ENCODE data around the gene BPTF. TPM values are rescaled to one million over a fixed set of nuclear protein-coding genes. Genes with fewer than 3 reads are reported as not detected.
"Not testable (repeated sequence)": the region's sequence is repeated elsewhere in the genome, so short reads cannot be mapped to it uniquely, and the experiment has no call there.

Gene BPTF
- total RNA-seq, 2 experiments from 2014 or later = 69.7 to 77.0 TPM

GRCh38 chr17:68018493-68018892 is 193.2 kb downstream of the BPTF start:
- not testable (repeated sequence) for H3K9me3 Mint-ChIP-seq, H3K36me3 Mint-ChIP-seq, DNase-seq, H3K27ac Mint-ChIP-seq, H3K4me3 Mint-ChIP-seq, H3K27me3 Mint-ChIP-seq
- peaks cover 15% of the 10 kb centered on the region for H3K4me1 Mint-ChIP-seq

- no peak for DNase-seq
- H3K4me1 Mint-ChIP-seq = peaks cover 15% of the 10 kb centered on the region
- peaks cover 5% of the 10 kb centered on the region for H3K27me3 Mint-ChIP-seq
- no peak overlapping the region for H3K4me3 Mint-ChIP-seq
- no peaks in the 10 kb centered on the region for H3K9me3 Mint-ChIP-seq
- no peak overlapping the region for H3K27ac Mint-ChIP-seq
- peaks cover 2% of the 10 kb centered on the region for H3K36me3 Mint-ChIP-seq
These were observed 194.0 kb downstream of the BPTF start for GRCh38 chr17:68019336-68019674.

- Mint-ChIP-seq H3K27ac (peak overlapping the region; percentile 92), H3K4me3 (peak overlapping the region; percentile 88), H3K9me3 (no peaks in the 10 kb centered on the region), H3K36me3 (peaks cover 2% of the 10 kb centered on the region), H3K4me1 (peaks cover 15% of the 10 kb centered on the region), H3K27me3 (peaks cover 5% of the 10 kb centered on the region)
- DNase-seq = peak; percentile 98
These were observed 194.5 kb downstream of the BPTF start for GRCh38 chr17:68019675-68020408.

- Mint-ChIP-seq H3K27me3 (peaks cover 5% of the 10 kb centered on the region), H3K27ac (peak overlapping the region; percentile 92), H3K4me1 (peaks cover 15% of the 10 kb centered on the region), H3K36me3 (peaks cover 2% of the 10 kb centered on the region), H3K4me3 (peak overlapping the region; percentile 88), H3K9me3 (no peaks in the 10 kb centered on the region)
- DNase-seq = no peak
These were observed 195.1 kb downstream of the BPTF start for GRCh38 chr17:68020409-68020756.

GRCh38 chr17:68020791-68021190 is 195.5 kb downstream of the BPTF start:
- H3K9me3 Mint-ChIP-seq, DNase-seq, H3K36me3 Mint-ChIP-seq, H3K27me3 Mint-ChIP-seq: not testable (repeated sequence)
- peak overlapping the region; percentile 92 for H3K27ac Mint-ChIP-seq
- H3K4me1 Mint-ChIP-seq = peaks cover 15% of the 10 kb centered on the region
- H3K4me3 Mint-ChIP-seq = peak overlapping the region; percentile 88

GRCh38 chr17:68021963-68022362 is 196.7 kb downstream of the BPTF start:
- Mint-ChIP-seq H3K27me3 (peaks cover 5% of the 10 kb centered on the region), H3K9me3 (no peaks in the 10 kb centered on the region), H3K4me1 (peaks cover 15% of the 10 kb centered on the region), H3K27ac (no peak overlapping the region), H3K36me3 (peaks cover 2% of the 10 kb centered on the region), H3K4me3 (no peak overlapping the region)
- no peak for DNase-seq

- H3K36me3 Mint-ChIP-seq, DNase-seq, H3K27ac Mint-ChIP-seq, H3K9me3 Mint-ChIP-seq, H3K4me3 Mint-ChIP-seq, H3K27me3 Mint-ChIP-seq: not testable (repeated sequence)
- H3K4me1 Mint-ChIP-seq = peaks cover 15% of the 10 kb centered on the region
These were observed 197.2 kb downstream of the BPTF start for GRCh38 chr17:68022547-68022946.

- Mint-ChIP-seq H3K4me3 (no peak overlapping the region), H3K27ac (no peak overlapping the region), H3K36me3 (no peaks in the 10 kb centered on the region), H3K27me3 (no peaks in the 10 kb centered on the region), H3K4me1 (no peaks in the 10 kb centered on the region), H3K9me3 (no peaks in the 10 kb centered on the region)
- DNase-seq = no peak
These were observed 204.4 kb downstream of the BPTF start for GRCh38 chr17:68029512-68030215.

Other genes starting within 250 kb of the BPTF start
- gene NOL11, start 107.6 kb upstream of the BPTF start, total RNA-seq = 100 to 1,000 TPM; 109 to 110 TPM
- gene C17orf58, start 171.0 kb downstream of the BPTF start, total RNA-seq = 10 to 100 TPM; 16.6 to 17.2 TPM
- gene KPNA2, start 210.2 kb downstream of the BPTF start, total RNA-seq = 100 to 1,000 TPM; 249 to 252 TPM

Measured in activated naive CD8-positive, alpha-beta T cell treated with anti-CD3 and anti-CD28 coated beads for 36 hours (primary cell).